Activated CD8-positive, alpha-beta memory T cell treated with anti-CD3 and anti-CD28 coated beads, Interleukin-2, amount 50 U/mL, for 48 hours (primary cell): ENCODE results near the gene TUBB.
"Not testable (repeated sequence)": the region's sequence is repeated elsewhere in the genome, so short reads cannot be mapped to it uniquely, and the experiment has no call there.

ENCODE experiments used
- DNase-seq: peaks from one replicate; pipeline ENCODE4 v3.0.0-alpha.2; 2020

Gene TUBB

DNA sequence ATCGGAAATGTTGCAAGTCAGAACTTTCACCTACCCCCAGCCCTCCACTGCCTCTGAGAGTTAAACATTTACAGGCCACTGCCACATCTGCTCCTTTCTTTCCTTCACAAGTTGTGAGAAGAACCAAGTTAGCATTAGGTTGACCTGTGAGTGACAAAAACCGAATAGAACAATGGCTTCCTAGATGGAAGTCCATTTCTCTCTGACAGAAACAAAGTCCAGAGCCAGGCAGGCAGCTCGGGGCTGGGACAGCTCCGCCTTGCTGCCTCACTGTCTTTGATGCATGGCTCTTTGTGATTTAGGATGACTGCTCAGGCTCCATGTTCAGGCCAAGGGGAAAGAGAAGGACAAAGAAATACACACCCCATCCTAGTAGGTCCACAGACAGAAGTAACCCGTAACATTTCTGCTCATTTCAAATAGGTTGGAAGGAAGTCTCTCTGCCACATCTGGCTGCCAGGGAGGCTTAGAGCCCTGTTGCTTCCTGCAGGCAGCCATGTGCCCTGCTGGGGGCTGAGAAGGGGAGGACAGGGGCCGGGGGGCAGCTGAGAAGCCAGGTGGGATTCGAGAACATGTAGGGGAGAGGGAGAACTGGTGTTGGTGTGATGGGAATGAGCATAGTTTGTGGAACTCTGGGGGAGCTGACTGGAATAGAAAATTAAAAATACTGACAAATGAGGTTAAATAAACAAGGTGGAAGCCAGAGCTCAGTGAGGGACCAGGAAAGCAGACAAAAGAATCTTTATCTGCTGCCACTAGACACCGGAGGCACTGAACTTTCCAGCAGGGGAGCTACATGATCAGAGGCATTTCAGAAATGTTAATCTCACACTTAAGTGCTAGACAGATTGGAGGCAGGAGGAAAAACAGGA, 43.7 kb downstream of the TUBB start:
- DNase-seq: no peak

DNA sequence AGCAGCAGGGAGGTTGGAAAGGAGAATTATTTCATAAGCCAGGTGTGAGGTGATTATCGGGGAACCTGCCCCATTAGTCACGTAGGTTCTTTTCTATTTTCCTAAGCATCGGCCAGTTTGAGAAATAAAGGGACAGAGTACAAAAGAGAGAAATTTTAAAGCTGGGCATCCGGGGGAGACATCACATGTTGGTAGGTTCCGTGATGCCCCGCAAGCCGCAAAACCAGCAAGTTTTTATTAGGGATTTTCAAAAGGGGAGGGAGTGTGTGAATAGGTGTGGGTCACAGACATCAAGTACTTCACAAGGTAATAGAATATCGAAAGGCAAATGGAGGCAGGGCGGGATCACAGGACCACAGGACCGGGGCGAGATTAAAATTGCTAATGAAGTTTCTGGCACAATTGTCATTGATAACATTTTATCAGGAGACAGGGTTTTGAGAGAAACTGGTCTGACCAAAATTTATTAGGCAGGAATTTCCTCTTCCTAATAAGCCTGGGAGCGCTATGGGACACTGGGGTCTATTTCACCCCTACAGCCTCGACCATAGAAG, 44.4 kb downstream of the TUBB start:
- DNase-seq: not testable (repeated sequence)

DNA sequence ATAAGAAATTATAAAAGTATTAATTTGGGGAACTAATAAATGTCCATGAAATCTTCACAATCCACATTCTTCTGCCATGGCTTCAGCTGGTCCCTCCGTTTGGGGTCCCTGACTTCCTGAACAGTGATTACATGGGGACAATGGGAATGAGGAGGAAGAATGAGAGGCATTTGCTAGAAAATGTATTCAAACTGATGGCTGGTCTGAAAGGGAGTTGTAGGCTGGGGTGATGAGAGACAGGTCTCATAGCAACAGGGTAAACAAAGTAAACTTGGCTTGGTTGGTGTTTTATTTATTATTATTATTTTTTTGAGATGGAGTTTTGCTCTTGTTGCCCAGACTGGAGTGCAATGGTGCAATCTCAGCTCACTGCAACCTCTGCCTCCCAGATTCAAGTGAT, 45.3 kb downstream of the TUBB start:
- DNase-seq: not testable (repeated sequence)

DNA sequence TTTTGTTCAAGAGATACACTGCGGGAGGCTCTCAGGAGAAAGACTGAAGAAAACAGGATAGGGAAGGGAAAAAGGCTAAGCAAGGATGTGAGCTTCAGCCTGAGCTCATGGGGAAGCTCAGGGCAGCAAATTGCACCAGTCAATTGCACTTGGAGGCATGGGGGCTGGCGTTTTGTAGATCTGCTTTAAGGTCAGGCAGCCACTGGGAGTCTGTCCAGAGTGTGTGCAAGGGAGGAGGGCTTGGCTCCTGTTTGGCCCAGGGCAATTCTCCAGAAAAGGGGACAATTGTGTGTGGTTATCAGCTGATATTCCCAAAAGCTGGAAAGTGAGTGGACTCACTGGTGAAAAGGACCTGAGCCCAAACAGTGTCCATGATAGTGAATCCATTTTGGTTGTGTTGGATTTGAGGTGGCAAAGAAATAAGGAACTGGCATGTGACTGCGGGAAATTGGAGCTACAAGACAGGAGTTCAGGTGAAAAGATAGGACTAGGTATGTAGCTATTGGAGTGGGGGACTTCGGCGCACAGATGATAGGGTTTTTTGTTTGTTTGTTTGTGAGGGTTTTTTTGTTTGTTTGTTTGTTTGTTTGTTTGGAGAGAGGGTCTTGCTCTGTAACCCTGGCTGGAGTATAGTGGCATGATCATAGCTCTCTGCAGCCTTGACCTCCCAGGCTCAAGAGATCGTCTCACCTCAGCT, 46.5 kb downstream of the TUBB start:
- DNase-seq: no peak

DNA sequence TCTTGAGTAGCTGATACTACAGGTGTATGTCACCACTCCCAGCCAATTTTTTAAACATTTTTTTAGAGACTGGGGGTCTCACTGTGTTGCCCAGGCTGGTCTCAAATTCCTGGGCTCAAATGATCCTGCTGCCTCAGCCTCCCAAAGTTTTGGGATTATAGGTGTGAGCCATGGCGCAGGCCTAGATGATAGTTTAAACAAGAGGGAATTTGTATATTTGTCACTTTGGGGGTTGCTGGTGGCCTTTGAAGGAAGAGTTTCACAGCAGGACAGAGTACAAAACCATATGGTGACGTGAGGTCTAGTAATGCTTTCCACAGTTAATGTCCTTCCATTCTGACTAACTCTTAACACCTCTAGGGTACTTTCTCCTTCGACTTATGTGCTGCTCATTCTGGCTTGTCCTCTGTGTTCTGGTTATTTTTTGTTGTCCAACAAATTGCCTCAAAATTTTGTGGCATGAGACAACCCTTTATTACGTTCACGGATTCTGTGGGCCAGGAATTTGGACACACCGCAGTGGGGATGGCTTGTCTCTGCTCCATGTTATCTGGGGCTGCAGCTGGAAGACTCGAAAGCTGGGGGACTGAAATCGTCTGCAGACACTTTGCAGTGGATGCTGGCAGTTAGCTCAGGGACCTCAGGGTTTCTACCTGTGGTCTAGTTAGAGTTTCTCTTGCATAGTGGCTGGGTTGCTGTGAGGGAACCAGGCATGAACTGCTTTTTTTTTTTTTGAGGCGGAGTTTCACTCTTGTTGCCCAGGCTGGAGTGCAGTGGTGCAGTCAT, 47.2 kb downstream of the TUBB start:
- DNase-seq: peak; percentile 68

DNA sequence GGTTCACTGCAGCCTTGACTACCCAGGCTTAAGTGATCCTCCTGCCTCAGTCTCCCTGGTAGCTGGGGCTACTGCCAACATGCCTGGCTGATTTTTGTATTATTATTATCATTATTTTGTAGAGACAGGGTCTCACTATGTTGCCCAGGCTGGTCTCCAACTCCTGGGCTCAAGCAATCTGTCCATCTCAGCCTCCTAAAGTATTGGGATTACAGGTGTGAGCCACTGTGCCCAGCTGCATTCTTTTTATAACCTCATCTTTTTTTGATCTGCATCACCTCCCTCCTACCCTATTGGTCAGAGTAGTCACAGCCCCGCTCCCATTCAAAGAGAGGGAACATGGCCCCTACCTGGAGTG, 47.8 kb downstream of the TUBB start:
- DNase-seq: no peak

DNA sequence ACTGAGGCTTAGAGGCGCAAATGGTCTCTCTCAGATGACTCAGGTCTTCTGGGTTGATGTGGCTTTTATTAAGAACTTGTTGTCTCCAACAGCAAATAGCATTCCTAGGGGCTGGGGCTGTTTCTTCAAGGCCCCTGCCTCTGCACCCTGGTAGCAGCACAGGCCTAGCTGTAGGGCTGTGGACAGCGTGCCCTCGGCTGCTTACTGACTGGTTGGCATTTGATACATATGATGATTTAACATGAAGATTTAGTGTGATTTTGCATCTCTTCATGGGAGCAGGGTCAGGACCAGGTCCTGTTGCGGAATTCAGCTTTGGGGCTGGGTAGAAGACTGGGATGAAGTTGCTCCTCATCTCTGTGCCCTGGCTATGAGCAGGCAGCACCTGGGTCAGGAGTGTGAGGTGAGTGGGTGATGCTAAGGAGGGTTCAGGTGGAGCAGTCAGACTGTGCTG, 48.5 kb downstream of the TUBB start:
- no peak for DNase-seq

DNA sequence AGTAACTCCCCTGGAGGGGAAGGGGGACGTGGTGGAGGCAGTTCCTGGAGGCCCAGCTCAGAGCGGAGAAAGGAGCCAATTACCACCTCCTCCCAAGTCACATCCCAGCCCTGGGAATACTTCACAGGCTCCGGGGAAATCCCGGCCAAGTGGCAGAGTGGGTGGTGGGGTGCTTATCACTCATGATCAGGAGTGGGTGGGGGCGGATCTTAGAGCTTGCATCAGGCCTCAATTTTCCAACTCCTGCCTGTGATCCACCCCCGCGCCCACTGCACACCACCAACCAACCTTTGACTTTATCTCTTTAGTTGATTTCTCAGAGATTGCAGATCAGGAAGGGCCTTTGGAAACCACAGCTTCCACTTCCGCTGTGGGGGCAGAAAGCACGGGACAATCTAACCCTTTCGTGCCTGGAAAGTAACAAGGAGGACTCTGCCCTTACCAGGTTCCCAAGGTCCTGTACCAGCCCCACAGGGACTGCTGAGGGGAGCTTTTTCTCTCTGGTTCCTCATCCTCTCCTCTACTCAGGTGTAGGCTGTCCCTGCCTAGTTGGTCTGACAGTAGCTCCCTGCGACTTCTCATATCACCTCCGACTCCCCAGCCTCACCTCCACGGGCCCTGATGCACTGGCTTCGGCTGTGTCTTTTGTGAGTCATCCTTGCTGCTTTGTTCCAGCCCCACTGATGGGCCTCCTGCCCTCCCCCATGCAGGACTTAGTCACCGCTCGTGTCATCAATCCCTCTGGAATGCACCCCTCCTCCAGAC, 49.1 kb downstream of the TUBB start:
- peak; percentile 87 for DNase-seq

DNA sequence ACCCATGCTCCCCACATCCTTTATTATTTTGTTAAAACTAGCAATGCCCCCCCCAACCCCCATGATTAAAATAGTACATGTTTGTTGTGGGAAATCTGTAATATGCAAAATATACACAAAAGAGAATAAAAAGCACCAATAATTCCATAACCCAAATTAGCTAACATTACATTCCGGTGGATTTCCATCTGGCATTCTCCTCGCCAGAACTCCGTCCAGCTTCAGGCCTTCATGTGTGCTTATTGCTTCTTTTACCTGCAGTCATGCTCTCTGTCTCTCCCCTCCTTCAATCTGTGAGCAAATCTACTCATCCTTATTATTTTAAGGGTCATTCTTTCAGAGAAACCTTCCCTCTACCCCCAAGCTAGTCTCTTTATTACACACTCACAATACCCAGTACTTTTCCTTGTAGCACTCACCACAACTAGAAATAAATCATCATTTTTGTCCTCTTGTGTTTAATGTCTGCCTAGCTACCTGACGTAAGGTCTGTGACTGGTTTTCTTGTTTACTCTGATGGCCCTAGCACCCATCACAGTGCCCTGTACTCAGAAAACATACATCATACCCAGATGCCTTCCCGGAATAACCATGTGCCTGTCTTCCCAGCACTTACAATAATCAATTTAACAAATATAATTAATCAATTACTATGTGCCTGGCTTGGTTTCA, 49.8 kb downstream of the TUBB start:
- DNase-seq: no peak

DNA sequence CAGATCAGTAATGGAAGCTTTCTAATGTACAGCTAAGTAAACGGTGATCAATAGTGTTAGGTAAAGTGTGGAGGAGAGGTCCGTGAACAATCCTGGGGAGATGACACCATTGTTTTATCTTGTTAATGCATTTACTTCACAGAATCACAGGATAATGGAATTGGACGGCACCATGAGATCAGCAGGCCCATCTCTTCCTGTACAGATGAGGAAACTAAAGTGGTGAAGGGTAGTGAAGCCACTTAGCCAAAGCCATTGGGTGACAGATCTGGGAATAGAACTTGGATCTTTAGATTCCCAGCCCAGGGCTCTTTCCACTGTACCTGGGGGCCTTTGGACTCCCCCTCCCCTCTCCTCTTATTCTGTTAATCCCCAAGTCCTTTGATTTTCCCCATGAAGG, 50.4 kb downstream of the TUBB start:
- DNase-seq: no peak

DNA sequence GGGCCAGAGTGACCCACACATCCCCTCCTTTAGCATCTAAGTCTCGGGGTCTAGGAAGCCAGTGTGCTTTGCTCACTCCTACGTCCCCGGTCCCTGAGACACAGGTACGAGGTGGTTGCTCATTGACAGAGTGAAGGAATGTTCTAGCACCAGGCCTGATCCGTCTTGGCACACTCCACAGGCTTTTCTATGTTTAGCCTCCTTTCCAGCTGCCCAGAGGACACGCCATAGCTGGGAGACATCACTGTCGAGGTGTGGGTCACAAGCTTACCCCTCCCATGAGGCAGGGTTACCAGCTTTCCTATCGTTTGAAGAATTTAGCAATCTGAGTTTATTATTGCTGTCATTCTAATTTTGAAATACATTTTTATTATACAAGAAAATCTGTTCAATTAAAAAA, 54.5 kb downstream of the TUBB start:
- no peak for DNase-seq
